T-helper 2 cell treated with Interferon-gamma antibody and Interleukin-4, amounts not matched to agents 5 μg/mL and 100 μg/mL, for 36 hours (primary cell): ENCODE measurements around the gene R3HDM4.
A peak's percentile ranks its signal among the peaks of the same experiment; 100 is the strongest.

ENCODE experiments used
- DNase-seq: peaks from one replicate; pipeline ENCODE4 v3.0.0; 2021; ENCODE audit warnings: low spot score
- H3K27ac Mint-ChIP-seq: one replicate; pipeline ENCODE4 v1.8.0; 2021; ENCODE audit warnings: mild to moderate bottlenecking, mixed read lengths
- H3K27me3 Mint-ChIP-seq: one replicate; pipeline ENCODE4 v1.8.0; 2021; ENCODE audit warnings: low read depth, mixed read lengths
- H3K36me3 Mint-ChIP-seq: one replicate; pipeline ENCODE4 v1.8.0; 2021; ENCODE audit warnings: low read depth, mixed read lengths
- H3K4me1 Mint-ChIP-seq: one replicate; pipeline ENCODE4 v1.8.0; 2021; ENCODE audit warnings: low read depth, mixed read lengths
- H3K4me3 Mint-ChIP-seq: one replicate; pipeline ENCODE4 v1.8.0; 2022; ENCODE audit warnings: mild to moderate bottlenecking, moderate library complexity, mixed read lengths
- H3K9me3 Mint-ChIP-seq: one replicate; pipeline ENCODE4 v1.8.0; 2021; ENCODE audit warnings: mixed read lengths

Gene R3HDM4

DNA sequence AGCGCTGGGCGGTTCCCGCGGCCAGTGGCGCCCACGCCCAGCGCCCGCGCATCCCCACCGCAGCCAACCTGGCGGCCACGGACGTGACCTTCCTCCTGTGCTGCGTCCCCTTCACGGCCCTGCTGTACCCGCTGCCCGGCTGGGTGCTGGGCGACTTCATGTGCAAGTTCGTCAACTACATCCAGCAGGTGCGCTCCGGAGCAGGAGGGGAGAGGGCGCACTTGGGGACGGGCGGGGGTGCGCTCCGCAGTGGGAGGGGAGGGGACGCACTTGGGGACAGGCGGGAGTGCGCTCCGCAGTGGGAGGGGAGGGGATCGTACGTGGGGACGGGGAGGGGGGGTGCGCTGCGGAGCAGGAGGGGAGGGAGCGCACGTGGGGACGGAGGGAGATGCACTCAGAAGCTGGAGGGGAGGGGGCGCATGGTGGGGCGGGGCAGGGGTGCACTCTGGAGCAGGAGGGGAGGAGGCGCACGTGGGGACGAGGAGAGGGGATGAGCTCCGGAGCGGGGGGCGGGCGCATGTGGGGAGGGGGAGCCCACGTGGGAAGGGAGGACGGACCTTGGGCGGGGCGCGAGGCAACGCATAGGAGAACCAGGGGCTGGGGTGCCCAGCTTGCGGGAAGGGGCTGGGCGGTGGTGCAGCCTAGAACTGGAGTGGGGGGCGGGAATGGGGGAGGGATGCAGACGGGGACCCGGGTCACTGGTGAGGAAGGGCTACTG, 5.6 kb upstream of the R3HDM4 start:
- no peak for DNase-seq
- Mint-ChIP-seq H3K9me3 (no peaks in the 10 kb centered on the region), H3K27me3 (peaks cover 11% of the 10 kb centered on the region), H3K27ac (no peak overlapping the region), H3K4me1 (peaks cover 10% of the 10 kb centered on the region), H3K4me3 (peak overlapping the region; percentile 61), H3K36me3 (no peaks in the 10 kb centered on the region)

DNA sequence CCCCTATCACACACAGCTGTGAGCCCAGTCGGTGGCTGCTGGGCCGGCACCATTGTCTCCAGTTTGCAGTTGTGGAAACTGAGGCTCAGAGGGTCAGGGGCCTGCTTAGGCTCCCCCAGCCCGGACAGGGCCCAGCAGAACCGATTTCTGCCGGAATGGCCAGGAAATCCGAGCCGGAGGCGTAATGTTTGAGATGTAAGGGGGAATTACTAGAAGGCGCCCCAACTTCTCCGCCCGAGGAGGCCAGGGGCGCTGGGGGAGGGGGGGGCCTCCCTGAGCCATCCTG, 5.1 kb upstream of the R3HDM4 start:
- Mint-ChIP-seq H3K4me1 (peaks cover 10% of the 10 kb centered on the region), H3K4me3 (peak overlapping the region; percentile 77), H3K36me3 (no peaks in the 10 kb centered on the region), H3K9me3 (no peaks in the 10 kb centered on the region), H3K27me3 (peaks cover 11% of the 10 kb centered on the region), H3K27ac (peak overlapping the region; percentile 41)
- DNase-seq, result no peak

DNA sequence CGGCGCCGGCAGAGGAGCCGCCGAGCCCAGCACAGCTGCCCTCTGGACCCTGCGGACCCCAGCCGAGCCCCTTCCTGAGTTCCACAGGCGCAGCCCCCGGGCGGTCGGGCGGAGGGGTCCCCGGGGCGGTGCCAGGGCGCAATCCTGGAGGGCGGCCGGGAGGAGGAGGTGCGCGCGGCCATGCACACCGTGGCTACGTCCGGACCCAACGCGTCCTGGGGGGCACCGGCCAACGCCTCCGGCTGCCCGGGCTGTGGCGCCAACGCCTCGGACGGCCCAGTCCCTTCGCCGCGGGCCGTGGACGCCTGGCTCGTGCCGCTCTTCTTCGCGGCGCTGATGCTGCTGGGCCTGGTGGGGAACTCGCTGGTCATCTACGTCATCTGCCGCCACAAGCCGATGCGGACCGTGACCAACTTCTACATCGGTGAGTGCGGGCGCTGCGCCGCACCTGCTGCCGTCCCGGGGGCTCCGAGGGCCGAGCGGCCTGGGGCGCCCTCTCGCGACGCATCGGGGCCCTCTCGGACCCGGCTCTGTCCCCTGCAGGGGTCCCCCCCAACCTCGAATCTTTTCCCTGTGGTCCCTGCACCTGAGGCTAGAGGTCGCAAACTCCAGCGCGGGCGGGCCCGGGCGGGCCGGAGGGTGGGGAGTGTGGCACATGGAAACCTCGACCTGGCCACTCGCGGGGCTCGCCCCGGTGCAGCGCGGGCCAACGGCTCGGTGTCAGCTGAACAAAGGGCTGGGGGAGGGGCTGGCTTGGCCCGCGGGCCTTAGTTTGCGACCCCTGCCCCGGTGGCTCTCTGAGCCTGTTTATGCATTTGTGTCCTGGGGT, 4.5 kb upstream of the R3HDM4 start, which contains the start of gene KISS1R:
TSS of gene KISS1R (plus strand) at position 11 of the 829 bp plus-strand sequence. CDS start at position 181, 170 bp downstream.
- Mint-ChIP-seq H3K4me1 (peaks cover 10% of the 10 kb centered on the region), H3K27me3 (peaks cover 11% of the 10 kb centered on the region), H3K9me3 (no peaks in the 10 kb centered on the region), H3K4me3 (peak within 1 kb of the TSS; percentile 77), H3K36me3 (no peaks in the 10 kb centered on the region), H3K27ac (peak within 1 kb of the TSS; percentile 41)
- DNase-seq, result peak; percentile 34

DNA sequence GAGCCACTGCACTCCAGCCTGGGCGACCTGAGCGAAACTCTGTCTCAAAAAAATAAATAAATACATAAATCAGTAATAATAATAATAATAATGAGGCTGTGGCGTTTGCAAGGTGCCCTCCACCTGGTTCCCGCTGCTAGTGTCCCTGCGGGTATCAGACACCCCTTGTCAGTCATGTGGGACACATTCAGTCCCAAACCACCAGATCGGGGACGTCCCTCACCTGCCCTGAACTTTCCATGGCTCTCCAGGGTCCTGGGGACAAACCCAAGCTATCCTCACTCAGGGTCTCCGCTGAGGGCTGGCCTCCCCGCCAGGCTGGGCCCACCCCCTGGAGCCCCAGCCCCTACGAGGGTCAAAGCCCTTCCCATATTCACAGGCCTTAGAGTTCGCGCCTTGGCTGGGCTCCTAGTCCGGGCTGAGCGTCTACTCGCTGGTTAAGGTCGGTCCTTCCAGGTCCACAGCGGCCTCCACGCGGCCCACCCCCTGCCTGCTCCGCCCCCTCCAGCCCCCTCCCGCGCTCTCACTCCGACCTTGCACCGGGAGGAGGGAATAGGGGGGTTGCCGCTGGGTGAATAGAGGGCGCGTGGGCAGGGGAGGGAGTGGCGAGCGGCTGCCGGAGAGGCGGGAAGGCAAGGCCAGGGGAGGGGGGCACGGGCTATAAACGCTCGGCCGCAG, 3.8 kb upstream of the R3HDM4 start:
- Mint-ChIP-seq H3K9me3 (no peaks in the 10 kb centered on the region), H3K36me3 (no peaks in the 10 kb centered on the region), H3K4me1 (peaks cover 8% of the 10 kb centered on the region), H3K4me3 (no peak overlapping the region), H3K27me3 (peaks cover 11% of the 10 kb centered on the region), H3K27ac (no peak overlapping the region)
- DNase-seq, result no peak

DNA sequence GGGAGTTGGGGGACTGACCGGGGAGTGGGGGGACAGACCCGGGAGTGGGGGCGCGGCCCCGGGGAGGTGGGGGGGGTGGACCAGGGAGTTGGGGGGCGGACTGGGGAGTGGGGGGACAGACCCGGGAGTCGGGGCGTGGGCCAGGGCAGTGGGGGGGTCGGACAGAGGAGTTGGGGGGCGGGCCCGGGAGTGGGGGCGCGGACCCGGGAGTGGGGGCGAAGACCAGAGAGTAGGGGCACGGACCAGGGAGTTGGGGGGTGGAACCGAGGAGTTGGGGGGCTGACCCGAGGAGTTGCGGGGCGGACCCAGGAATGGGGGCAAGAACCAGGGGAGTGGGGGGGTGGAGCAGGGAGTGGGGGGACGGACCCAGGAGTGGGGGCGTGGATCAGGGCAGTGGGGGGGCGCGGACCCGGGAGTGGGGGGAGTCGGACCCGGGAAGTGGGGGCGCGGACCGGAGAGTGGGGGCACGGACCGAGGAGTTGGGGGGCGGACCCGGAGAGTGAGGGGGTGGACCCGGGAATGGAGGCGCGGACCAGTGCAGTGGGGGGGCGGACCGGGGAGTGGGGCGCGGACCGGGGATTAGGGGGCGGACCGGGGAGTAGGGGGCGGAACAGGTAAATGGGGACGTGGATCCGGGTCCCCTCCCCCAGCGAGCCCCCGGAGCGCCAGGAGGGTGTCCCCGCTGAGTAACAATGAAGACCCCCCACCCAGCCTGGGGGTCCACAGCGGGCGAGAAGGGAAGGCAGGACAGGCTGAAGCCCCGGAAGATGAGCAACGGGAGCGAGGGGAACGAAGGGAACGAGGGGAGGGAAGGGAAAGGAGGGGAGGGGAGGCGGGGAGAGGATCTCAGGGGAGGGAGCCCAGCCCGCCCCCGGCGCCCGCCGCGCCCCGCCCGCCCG, 589 bp downstream of the R3HDM4 start:
- peaks cover 3% of the 10 kb centered on the region for H3K27me3 Mint-ChIP-seq
- peaks cover 17% of the 10 kb centered on the region for H3K4me1 Mint-ChIP-seq
- peak overlapping the region; percentile 84 for H3K4me3 Mint-ChIP-seq
- H3K9me3 Mint-ChIP-seq, result no peaks in the 10 kb centered on the region
- peak overlapping the region; percentile 89 for H3K27ac Mint-ChIP-seq
- no peak for DNase-seq
- H3K36me3 Mint-ChIP-seq, result peaks cover 10% of the 10 kb centered on the region

DNA sequence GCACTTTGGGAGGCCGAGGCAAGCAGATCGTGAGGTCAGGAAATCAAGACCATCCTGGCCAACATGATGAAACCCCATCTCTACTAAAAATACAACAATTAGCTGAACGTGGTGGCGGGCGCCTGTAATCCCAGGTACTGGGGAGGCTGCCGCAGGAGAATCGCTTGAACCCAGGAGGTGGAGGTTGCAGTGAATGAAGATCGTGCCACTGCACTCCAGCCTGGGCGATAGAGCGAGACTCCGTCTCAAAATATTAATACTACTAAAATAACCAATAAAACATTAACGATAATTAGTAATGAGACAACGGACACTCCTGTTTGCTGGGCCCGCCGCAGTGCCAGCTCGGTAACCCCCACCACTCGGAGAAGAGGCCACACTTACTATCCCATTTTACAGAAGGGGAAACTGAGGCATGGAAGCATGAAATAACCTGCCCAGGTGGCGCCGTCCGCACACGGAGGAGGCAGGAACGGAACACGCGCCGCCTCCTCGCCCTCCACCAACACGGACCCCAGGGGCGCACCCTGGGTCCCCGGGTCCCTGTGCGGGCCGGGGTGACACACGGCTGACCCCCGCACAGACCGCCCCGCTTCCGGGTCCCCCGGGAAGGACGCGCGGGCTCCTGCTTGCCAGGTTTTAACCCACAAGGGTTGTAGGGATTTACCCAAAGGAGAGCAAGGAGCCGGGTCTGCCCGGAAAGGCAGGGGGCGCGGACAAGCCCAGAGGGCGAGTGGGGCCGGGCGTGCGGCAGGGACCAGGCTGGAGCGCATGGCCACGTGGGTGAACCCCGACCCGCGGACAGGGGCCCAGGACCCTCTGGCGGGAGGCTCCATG, 1.6 kb downstream of the R3HDM4 start:
- Mint-ChIP-seq H3K4me1 (peaks cover 20% of the 10 kb centered on the region), H3K9me3 (no peaks in the 10 kb centered on the region), H3K27ac (peak overlapping the region; percentile 78), H3K4me3 (peak overlapping the region; percentile 69), H3K27me3 (no peaks in the 10 kb centered on the region), H3K36me3 (peaks cover 12% of the 10 kb centered on the region)
- no peak for DNase-seq

DNA sequence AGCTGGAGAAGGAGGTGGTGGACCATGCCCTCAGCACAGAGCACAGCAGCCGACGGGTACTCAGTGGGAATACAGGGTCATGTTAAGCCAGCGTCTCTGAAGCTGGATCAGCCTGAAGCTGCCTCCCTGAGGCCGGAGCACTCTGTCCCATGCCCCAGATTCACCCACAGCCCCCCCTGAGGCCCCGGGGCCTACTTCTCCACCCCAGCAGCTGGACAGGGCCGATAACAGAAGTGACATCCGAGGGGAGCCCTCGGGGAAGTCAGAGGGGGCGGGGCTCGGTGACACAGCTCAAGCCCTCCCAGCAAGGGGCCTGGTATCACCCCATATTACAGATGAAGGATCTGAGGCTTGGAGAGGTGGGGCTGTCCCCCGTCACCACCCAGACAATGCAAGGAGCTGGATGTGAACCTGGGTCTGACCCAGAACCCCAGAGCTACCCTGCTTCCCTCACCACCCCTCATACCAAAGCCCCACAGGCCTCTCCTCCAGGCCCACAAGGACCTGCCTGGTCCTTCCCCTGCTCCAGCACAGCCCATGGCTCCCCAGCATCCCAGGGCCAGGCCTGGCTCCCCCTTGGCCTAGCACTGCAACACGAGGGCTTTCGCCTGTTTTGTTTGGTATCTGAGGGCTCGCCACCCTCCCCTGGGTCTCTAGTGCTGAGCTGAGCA, 5.7 kb downstream of the R3HDM4 start:
- H3K36me3 Mint-ChIP-seq, result peaks cover 12% of the 10 kb centered on the region
- no peaks in the 10 kb centered on the region for H3K27me3 Mint-ChIP-seq
- H3K4me3 Mint-ChIP-seq, result no peak overlapping the region
- no peak for DNase-seq
- no peaks in the 10 kb centered on the region for H3K9me3 Mint-ChIP-seq
- peaks cover 21% of the 10 kb centered on the region for H3K4me1 Mint-ChIP-seq
- peak overlapping the region; percentile 77 for H3K27ac Mint-ChIP-seq

DNA sequence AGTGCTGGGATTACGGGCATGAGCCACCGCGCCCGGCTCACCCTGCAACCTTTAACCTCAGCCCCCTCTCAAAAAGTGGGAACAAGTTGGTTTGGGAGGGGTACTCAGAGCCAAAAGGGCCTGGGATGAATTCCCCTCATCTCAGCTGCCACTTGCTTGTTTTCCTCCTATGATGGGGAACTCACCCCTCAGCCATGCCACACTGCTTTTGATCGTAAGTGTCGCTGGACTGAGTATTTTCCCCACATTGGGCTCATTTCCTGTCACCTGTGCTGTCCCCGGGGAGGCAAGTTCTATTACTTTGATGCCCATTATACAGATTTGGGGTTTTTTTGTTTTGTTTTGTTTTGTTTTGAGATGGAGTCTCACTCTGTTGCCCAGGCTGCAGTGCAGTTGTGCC, 6.5 kb downstream of the R3HDM4 start:
- no peaks in the 10 kb centered on the region for H3K27me3 Mint-ChIP-seq
- peaks cover 12% of the 10 kb centered on the region for H3K36me3 Mint-ChIP-seq
- no peak overlapping the region for H3K4me3 Mint-ChIP-seq
- DNase-seq, result no peak
- H3K9me3 Mint-ChIP-seq, result no peaks in the 10 kb centered on the region
- peak overlapping the region; percentile 77 for H3K27ac Mint-ChIP-seq
- H3K4me1 Mint-ChIP-seq, result peaks cover 21% of the 10 kb centered on the region

DNA sequence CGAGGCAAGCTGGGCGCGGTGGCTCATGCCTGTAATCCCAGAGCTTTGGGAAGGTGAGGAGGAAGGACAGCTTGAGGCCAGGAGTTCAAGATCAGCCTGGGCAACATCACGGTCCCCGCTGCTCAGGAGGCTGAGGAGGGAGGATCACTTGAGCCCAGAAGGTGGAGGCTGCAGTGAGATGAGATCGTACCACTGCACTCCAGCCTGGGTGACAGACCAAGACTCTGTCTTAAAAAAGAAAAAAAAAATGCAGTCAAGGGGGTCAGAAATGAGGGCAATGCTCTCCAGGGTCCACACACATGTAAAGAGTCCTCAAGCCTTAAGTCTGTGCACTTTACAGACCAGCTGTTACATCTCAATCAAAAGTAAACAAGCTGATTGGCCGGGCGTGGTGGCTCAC, 8.5 kb downstream of the R3HDM4 start:
- Mint-ChIP-seq H3K27me3 (no peaks in the 10 kb centered on the region), H3K4me1 (peaks cover 17% of the 10 kb centered on the region), H3K36me3 (peaks cover 13% of the 10 kb centered on the region), H3K4me3 (no peak overlapping the region), H3K27ac (peak overlapping the region; percentile 49), H3K9me3 (no peaks in the 10 kb centered on the region)
- no peak for DNase-seq

DNA sequence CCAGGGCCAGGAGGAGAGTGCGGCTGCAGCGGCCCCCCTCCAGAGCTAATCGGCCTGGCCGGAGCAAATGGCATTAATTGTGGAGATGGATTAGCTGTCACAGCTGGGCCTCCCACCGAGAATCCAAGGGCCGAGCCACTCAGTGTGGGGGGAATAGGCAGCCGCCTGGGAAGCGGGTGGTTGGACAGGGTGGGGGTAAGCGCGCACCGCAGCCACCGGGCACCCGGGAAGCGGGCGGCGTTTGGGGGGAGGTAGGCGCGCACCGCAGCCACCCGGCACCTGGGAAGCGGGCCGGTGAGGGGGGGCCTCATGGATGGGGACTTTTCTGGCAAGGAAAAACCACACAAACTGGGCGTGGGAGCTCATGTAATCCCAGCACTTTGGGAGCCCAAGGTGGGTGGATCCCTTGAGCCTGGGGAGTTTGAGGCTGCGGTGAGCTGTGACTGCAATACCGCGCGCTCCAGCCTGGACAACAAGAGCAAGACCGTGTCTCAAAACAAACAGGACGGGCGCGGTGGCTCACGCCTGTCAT, 9.7 kb downstream of the R3HDM4 start:
- H3K27ac Mint-ChIP-seq, result no peak overlapping the region
- peaks cover 8% of the 10 kb centered on the region for H3K36me3 Mint-ChIP-seq
- no peak overlapping the region for H3K4me3 Mint-ChIP-seq
- H3K9me3 Mint-ChIP-seq, result no peaks in the 10 kb centered on the region
- peaks cover 7% of the 10 kb centered on the region for H3K4me1 Mint-ChIP-seq
- no peaks in the 10 kb centered on the region for H3K27me3 Mint-ChIP-seq
- no peak for DNase-seq

DNA sequence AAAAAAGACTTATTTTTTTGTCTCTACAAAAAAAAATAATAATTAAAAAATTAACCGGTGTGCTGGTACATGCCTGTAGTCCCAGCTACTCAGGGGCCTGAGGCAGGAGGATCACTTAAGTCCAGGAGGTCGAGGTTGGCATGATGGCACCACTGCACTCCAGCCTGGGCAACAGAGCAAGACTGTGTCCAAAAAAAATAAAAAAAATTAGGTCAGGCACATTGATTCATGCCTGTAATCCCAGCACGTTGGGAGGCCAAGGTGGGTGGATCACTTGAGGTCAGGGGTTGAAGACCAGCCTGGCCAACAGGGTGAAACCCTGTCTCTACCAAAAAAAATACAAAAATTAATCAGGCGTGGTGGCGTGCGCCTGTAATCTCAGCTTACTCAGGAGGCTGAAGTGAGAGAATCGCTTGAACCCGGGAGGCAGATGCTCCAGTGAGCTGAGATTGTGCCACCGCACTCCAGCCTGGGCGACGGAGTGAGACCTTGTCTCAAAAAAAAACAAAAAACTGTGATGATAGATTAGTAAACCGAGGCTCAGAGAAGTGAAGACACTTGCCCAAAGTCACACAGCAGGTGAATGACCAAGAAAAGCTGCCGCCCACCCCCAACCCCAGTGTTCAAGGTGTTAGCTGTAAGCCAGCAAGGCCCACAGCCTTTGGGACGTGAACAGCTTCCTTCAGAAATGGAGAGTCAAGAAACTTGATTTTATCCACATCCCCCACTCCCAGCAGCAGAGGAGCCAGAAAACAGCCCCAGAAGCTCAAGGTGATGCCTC, 10.4 kb downstream of the R3HDM4 start:
- H3K27me3 Mint-ChIP-seq, result no peaks in the 10 kb centered on the region
- no peak overlapping the region for H3K27ac Mint-ChIP-seq
- no peak for DNase-seq
- no peak overlapping the region for H3K4me3 Mint-ChIP-seq
- no peaks in the 10 kb centered on the region for H3K9me3 Mint-ChIP-seq
- peaks cover 7% of the 10 kb centered on the region for H3K4me1 Mint-ChIP-seq
- H3K36me3 Mint-ChIP-seq, result peaks cover 9% of the 10 kb centered on the region

DNA sequence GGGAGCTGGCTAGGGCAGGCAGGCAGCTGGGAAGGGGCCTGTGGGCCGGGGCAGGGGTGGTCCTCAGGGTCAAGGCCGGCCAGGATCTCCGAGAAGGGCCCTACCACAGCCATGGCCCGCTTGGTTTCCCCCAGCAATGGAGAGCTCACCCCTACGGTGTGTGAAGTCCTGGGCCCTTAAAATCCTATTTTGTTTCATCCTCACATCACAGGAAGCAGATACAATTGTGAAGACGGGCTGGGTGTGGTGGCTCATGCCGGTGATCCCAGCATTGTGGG, 11.0 kb downstream of the R3HDM4 start:
- Mint-ChIP-seq H3K36me3 (peaks cover 10% of the 10 kb centered on the region), H3K27ac (no peak overlapping the region), H3K27me3 (no peaks in the 10 kb centered on the region), H3K9me3 (no peaks in the 10 kb centered on the region), H3K4me1 (peaks cover 7% of the 10 kb centered on the region), H3K4me3 (no peak overlapping the region)
- no peak for DNase-seq
